ENCODE data around the gene HMGA1. TPM values are rescaled to one million over a fixed set of nuclear protein-coding genes. Genes with fewer than 3 reads are reported as not detected.
A peak's percentile ranks its signal among the peaks of the same experiment; 100 is the strongest.

Gene HMGA1
- polyA plus RNA-seq, 1 donor = 208 TPM

- Histone ChIP-seq H3K36me3 (ENCODE audit: control insufficient read depth, insufficient read depth, low read length) (no peaks in the 10 kb centered on the region), H3K27ac (ENCODE audit: low read length) (no peak overlapping the region), H3K9me3 (ENCODE audit: control insufficient read depth, low read depth, low read length) (peaks cover 7% of the 10 kb centered on the region), H3K4me1 (ENCODE audit: control insufficient read depth, insufficient read depth, low read length) (peaks cover 6% of the 10 kb centered on the region), H3K4me3 (ENCODE audit: low read length) (no peak overlapping the region), H3K27me3 (ENCODE audit: control insufficient read depth, insufficient read depth, low read length) (no peaks in the 10 kb centered on the region)
- no CpG with 5 or more reads among the region's 5 CpGs for WGBS (ENCODE audit: insufficient coverage, low lambda C conversion rate)
- DNase-seq = no peak
These were observed 3.8 kb upstream of the HMGA1 start for GRCh38 chr6:34232901-34233300.

- peak in 1 of 2 donors; percentile 24 for DNase-seq
- H3K4me1 ChIP-seq (ENCODE audit: control insufficient read depth, insufficient read depth, low read length) = peaks cover 13% of the 10 kb centered on the region
- H3K9me3 ChIP-seq (ENCODE audit: control insufficient read depth, low read depth, low read length) = peaks cover 7% of the 10 kb centered on the region
- WGBS (ENCODE audit: insufficient coverage, low lambda C conversion rate) = no CpG with 5 or more reads among the region's 7 CpGs
- H3K27ac ChIP-seq (ENCODE audit: low read length) = no peak overlapping the region
- no peaks in the 10 kb centered on the region for H3K27me3 ChIP-seq (ENCODE audit: control insufficient read depth, insufficient read depth, low read length)
- H3K36me3 ChIP-seq (ENCODE audit: control insufficient read depth, insufficient read depth, low read length) = no peaks in the 10 kb centered on the region
- no peak overlapping the region for H3K4me3 ChIP-seq (ENCODE audit: low read length)
These were observed 2.8 kb upstream of the HMGA1 start for GRCh38 chr6:34233867-34234266.

DNA sequence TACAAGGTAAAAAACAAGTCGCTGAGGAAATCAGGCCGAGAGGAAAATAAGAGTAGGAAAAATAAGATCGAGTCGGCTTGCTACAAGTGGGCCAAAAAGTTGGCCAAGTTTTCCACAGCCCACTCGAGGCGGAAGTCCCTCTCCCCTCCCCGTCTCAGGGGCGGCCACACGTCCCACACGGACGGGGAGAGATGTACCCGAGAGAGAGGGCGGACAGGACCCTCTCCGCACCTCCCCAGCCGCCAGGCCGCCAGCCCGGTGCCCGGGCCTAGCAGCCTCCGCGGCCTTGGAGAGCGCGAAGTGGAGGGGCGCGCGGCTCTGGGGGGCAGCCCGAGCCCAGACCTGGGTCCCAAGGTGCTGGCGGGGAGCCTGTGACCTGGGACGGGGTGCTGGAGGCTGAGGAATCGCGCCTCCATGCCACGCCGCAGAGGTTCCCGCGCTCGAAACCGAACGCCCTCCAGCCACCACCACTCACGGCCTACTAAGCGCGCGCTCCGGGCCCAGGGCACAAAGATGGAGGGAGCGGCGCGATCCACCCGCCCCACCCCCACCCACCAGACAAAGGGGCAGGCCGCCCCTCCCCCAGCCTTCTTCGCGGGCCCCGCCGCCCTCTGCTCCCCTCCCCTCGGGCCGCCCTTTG, 1.9 kb upstream of the HMGA1 start:
- DNase-seq = no peak
- Histone ChIP-seq H3K27ac (ENCODE audit: low read length) (peak overlapping the region; percentile 60), H3K4me3 (ENCODE audit: low read length) (no peak overlapping the region), H3K27me3 (ENCODE audit: control insufficient read depth, insufficient read depth, low read length) (no peaks in the 10 kb centered on the region), H3K4me1 (ENCODE audit: control insufficient read depth, insufficient read depth, low read length) (peaks cover 22% of the 10 kb centered on the region), H3K9me3 (ENCODE audit: control insufficient read depth, low read depth, low read length) (peaks cover 7% of the 10 kb centered on the region), H3K36me3 (ENCODE audit: control insufficient read depth, insufficient read depth, low read length) (no peaks in the 10 kb centered on the region)
- WGBS (ENCODE audit: insufficient coverage, low lambda C conversion rate) = 50% methylated on average over 2 of the region's 53 CpGs

DNA sequence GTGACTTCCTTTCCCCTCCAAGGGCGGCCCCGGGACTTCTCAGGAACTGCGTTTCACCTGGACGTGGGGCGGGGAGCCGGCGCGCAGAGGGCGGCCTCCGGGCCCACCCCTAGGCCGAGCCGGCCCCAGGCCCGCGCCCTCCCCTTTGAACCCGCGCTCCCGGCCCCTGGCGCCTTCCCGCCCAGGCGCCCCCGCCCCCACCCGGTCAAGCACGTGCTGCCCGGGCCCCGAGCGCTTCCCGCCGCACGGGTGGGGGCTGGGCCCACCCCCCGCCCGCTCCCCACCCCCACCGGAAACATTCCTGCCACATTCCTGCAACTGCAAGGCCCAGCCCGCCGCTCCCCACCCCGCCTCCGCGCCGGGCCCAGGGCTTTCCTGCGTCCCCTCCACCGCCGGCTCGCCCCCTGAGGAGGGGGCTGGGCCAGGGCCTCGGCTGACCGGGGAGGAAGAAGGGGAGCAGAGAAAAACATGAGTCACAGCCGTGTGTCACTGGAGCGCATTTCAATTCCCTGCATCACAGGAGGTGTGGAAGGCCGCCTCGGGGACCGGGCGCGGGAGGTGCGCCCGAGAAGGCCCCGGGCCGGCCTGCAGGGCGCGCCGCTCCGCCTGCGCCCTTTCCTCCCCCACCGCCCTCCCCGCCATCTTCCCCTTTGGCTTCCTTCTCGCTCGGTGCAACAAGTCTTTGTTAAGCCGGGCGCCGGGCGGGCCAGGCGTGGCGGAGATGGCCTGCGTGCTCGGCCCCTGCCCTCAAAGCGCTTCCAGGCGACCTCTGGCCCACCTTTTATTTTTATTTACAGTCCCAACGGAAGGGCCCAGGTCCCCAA, 1.2 kb upstream of the HMGA1 start:
- H3K4me1 ChIP-seq (ENCODE audit: control insufficient read depth, insufficient read depth, low read length) = peaks cover 25% of the 10 kb centered on the region
- H3K4me3 ChIP-seq (ENCODE audit: low read length) = peak overlapping the region; percentile 71
- H3K27ac ChIP-seq (ENCODE audit: low read length) = peak overlapping the region; percentile 97
- no peaks in the 10 kb centered on the region for H3K36me3 ChIP-seq (ENCODE audit: control insufficient read depth, insufficient read depth, low read length)
- H3K27me3 ChIP-seq (ENCODE audit: control insufficient read depth, insufficient read depth, low read length) = no peaks in the 10 kb centered on the region
- peaks cover 7% of the 10 kb centered on the region for H3K9me3 ChIP-seq (ENCODE audit: control insufficient read depth, low read depth, low read length)
- WGBS (ENCODE audit: insufficient coverage, low lambda C conversion rate) = no CpG with 5 or more reads among the region's 75 CpGs
- DNase-seq = peak; percentile 60 to 88

- peak in 1 of 2 donors; percentile 75 for DNase-seq
- H3K27ac ChIP-seq (ENCODE audit: low read length) = peak overlapping the region; percentile 97
- peak overlapping the region; percentile 71 for H3K4me3 ChIP-seq (ENCODE audit: low read length)
- H3K36me3 ChIP-seq (ENCODE audit: control insufficient read depth, insufficient read depth, low read length) = peaks cover 3% of the 10 kb centered on the region
- H3K27me3 ChIP-seq (ENCODE audit: control insufficient read depth, insufficient read depth, low read length) = no peaks in the 10 kb centered on the region
- WGBS (ENCODE audit: insufficient coverage, low lambda C conversion rate) = no CpG with 5 or more reads among the region's 13 CpGs
- H3K4me1 ChIP-seq (ENCODE audit: control insufficient read depth, insufficient read depth, low read length) = peaks cover 28% of the 10 kb centered on the region
- peaks cover 7% of the 10 kb centered on the region for H3K9me3 ChIP-seq (ENCODE audit: control insufficient read depth, low read depth, low read length)
These were observed 586 bp upstream of the HMGA1 start for GRCh38 chr6:34236131-34236442.

DNA sequence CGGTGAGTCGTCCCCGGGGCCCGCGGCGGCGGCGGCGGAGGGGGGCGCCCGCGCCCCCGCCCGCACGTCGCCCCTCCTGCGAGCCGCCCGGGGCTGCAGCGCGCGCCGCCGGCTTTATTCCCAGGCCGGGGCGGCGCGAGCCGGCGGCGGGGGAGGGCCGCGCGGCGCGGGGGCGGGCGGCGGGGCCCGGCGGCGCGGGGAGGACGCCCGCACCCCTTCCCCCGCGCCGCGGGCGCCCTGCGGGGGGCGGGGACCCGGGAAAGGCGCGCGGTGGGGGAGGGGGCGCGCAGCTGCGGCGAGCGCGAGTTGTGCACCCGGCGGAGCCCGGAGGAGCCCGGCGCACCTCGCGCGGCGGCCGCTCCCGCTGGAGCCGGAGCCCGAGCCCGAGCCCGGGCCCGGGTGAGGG, 646 bp downstream of the HMGA1 start:
- Histone ChIP-seq H3K36me3 (ENCODE audit: control insufficient read depth, insufficient read depth, low read length) (peaks cover 15% of the 10 kb centered on the region), H3K4me1 (ENCODE audit: control insufficient read depth, insufficient read depth, low read length) (peaks cover 28% of the 10 kb centered on the region), H3K9me3 (ENCODE audit: control insufficient read depth, low read depth, low read length) (peaks cover 7% of the 10 kb centered on the region), H3K4me3 (ENCODE audit: low read length) (peak overlapping the region; percentile 84), H3K27ac (ENCODE audit: low read length) (peak overlapping the region; percentile 44), H3K27me3 (ENCODE audit: control insufficient read depth, insufficient read depth, low read length) (no peaks in the 10 kb centered on the region)
- no CpG with 5 or more reads among the region's 78 CpGs for WGBS (ENCODE audit: insufficient coverage, low lambda C conversion rate)
- peak in 1 of 2 donors; percentile 40 for DNase-seq

DNA sequence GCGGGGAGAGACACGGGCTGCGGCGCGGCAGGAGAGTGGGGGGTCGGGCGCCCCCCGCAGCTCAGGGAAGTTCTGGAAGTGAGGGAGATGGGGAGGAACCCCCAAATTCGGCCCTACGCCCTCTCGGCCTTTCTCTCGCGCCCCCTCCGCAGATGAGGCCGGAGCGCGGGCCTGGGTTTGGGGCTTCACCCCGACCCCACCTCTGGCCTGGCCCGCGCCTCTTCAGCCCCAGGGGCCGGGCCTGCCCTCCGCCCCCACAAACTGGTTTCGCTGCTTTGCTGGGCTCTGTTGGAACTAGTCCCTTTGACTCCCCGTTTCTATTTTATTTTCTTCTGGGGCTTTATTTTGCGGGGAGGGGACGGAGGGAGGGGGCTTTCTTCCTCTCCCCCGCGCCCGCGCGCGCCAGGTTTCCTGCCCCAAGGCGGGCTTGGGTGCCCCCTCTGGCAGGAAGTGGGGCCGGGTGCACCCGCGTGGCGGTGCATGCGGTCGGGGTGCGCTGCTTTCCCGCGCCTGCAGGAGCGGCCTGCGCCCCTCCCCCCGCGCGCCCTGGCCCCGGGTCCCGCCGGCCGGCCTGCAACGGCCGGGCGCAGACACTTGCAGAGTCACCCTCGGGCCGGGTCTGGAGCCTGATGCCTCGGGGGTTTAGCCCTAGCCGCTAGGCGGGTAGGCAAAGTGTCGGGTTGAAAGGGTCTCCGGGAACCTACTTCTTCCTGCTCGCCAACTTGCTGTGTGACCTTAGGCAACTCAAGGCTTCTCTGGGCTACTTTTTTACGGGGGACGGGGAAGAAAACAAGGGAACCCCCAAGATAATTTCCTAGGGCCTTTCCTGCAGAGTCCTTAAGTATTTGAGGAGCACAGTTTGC, 1.3 kb downstream of the HMGA1 start:
- Histone ChIP-seq H3K4me1 (ENCODE audit: control insufficient read depth, insufficient read depth, low read length) (peaks cover 28% of the 10 kb centered on the region), H3K4me3 (ENCODE audit: low read length) (peak overlapping the region; percentile 84), H3K27ac (ENCODE audit: low read length) (peak overlapping the region; percentile 44), H3K9me3 (ENCODE audit: control insufficient read depth, low read depth, low read length) (peaks cover 7% of the 10 kb centered on the region), H3K36me3 (ENCODE audit: control insufficient read depth, insufficient read depth, low read length) (peaks cover 22% of the 10 kb centered on the region), H3K27me3 (ENCODE audit: control insufficient read depth, insufficient read depth, low read length) (no peaks in the 10 kb centered on the region)
- WGBS (ENCODE audit: insufficient coverage, low lambda C conversion rate) = no CpG with 5 or more reads among the region's 64 CpGs
- peak in 1 of 2 donors; percentile 71 for DNase-seq

DNA sequence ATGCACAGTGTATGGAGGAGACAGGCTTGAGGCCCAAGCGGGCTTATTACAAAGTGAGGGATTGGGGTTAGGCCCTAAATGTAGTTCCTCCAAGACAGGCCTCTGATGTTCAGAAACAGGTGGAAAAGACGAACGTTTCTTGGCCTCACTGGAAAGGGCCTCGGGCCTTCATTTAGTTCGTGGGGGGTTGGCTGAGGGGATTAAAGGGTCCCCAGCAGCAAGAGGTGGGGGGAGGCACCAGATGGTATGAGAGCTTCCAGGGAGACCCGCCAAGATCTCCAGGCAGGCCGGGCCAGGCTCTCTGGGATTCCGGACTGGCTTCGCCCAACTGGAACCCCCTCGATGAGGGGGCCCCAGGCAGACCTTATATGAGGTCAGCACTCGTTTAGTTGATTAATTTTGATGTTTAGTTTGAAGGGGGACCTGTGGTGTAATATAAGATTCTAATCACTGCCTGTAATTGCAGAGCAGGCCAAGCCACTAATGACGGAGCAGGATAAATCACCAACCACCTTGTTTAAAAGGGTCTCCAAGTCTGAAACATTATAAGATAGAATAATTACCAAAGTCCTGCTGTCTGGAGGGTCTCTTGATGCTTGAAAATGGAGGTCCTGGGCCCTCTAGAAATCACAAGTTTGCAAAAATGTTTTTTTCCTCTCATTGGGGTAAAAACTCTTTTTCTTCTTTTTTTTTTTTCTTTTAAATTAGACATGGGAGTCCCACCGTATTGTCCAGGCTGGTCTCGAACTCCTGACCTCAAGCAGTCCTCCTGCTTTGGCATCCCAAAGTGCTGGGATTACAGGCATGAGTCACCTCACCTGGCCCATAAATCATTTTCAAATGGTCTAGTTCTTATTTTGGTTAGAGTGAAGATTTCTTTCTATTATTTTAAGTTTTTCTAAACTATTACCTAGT, 2.2 kb downstream of the HMGA1 start:
- no peaks in the 10 kb centered on the region for H3K27me3 ChIP-seq (ENCODE audit: control insufficient read depth, insufficient read depth, low read length)
- H3K4me3 ChIP-seq (ENCODE audit: low read length) = peak overlapping the region; percentile 84
- H3K27ac ChIP-seq (ENCODE audit: low read length) = no peak overlapping the region
- peaks cover 28% of the 10 kb centered on the region for H3K4me1 ChIP-seq (ENCODE audit: control insufficient read depth, insufficient read depth, low read length)
- no peak for DNase-seq
- H3K9me3 ChIP-seq (ENCODE audit: control insufficient read depth, low read depth, low read length) = peaks cover 7% of the 10 kb centered on the region
- 27% methylated on average over 3 of the region's 14 CpGs for WGBS (ENCODE audit: insufficient coverage, low lambda C conversion rate)
- H3K36me3 ChIP-seq (ENCODE audit: control insufficient read depth, insufficient read depth, low read length) = peaks cover 30% of the 10 kb centered on the region

DNA sequence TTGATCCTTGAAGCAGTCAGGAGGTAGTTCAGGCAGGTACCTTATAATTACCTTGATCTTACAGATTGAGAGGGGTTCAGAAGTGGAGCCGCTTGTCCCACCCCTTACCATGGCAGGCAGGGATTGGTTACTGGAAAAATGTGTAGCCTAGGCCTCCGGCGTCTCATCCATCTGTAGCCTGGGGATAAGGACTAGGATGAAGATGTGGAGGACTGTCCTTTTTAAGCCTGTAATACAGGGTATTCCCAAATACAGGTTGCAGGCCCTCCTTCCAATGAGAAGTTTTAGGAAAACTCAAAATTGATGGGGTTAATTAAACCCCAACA, 2.8 kb downstream of the HMGA1 start:
- H3K4me1 ChIP-seq (ENCODE audit: control insufficient read depth, insufficient read depth, low read length) = peaks cover 28% of the 10 kb centered on the region
- no peak overlapping the region for H3K4me3 ChIP-seq (ENCODE audit: low read length)
- no peak overlapping the region for H3K27ac ChIP-seq (ENCODE audit: low read length)
- H3K9me3 ChIP-seq (ENCODE audit: control insufficient read depth, low read depth, low read length) = peaks cover 7% of the 10 kb centered on the region
- H3K36me3 ChIP-seq (ENCODE audit: control insufficient read depth, insufficient read depth, low read length) = peaks cover 31% of the 10 kb centered on the region
- no peak for DNase-seq
- H3K27me3 ChIP-seq (ENCODE audit: control insufficient read depth, insufficient read depth, low read length) = no peaks in the 10 kb centered on the region
- WGBS (ENCODE audit: insufficient coverage, low lambda C conversion rate) = no CpG with 5 or more reads among the region's 3 CpGs
